HepG2 (cell line): ENCODE data around the gene VPS18. TPM values are rescaled to one million over a fixed set of nuclear protein-coding genes. Genes with fewer than 3 reads are reported as not detected.

Experiments
- ATAC-seq: fragments of 200-7000 bp; cut with Tn5 transposase; 3 replicates; pipeline ENCODE4 v1.9.1; 2020; ENCODE audit warnings: mild to moderate bottlenecking, moderate library complexity
- BruUV-seq: library from RNA; stranded (reverse); fragments of 400-500 nt; replicated peaks from 2 replicates; lab custom pipeline; 2021; lab: Mats Ljungman, UMichigan
- CTCF ChIA-PET: fragments of 300-600 bp; formaldehyde crosslinking; extraction: SDS; loops from one replicate; lab custom pipeline; 2021; ENCODE audit warnings: low total read pairs, inconsistent platforms, low intra/inter-chr PET ratio; lab: Yijun Ruan, JAX
- POLR2A ChIA-PET: fragments of 350-600 bp; sonication (Branson Sonifier 250); formaldehyde crosslinking; loops from one replicate; lab custom pipeline; 2020; ENCODE audit warnings: antibody characterized with exemption, inconsistent platforms; lab: Yijun Ruan, JAX
- DNase-seq: peaks from one replicate; pipeline ENCODE4 v3.0.0-alpha.2; 2015; ENCODE audit warnings: low spot score
- FAIRE-seq: peaks from 3 replicates; lab custom pipeline; 2011; peaks lifted over from hg19 to GRCh38; lab: Jason Lieb, UNC
- H2AFZ ChIP-seq: one replicate; pipeline ENCODE4 v1.6.1; 2011; ENCODE audit warnings: low read length, inconsistent platforms
- H3K27ac ChIP-seq: fragments of 300-600 bp; 3 replicates; pipeline ENCODE4 v1.8.0; 2011; ENCODE audit warnings: mixed run types, mild to moderate bottlenecking, mixed read lengths, low read length, inconsistent platforms; ENCODE audit not compliant: insufficient read depth; ENCODE audit errors: extremely low read length
- H3K27me3 ChIP-seq, 2 experiments: fragments of 200-600 bp in 1 of 2; 2 replicates in 1 of 2; 3 replicates in 1 of 2; pipeline versions ENCODE4 v1.6.0 to v1.8.0; 2011; ENCODE audit warnings: low read length in 2 of 2, mild to moderate bottlenecking in 2 of 2, moderate library complexity in 2 of 2, inconsistent platforms in 1 of 2; ENCODE audit not compliant: insufficient read depth in 2 of 2, control insufficient read depth in 1 of 2
- H3K36me3 ChIP-seq, 2 experiments: fragments of 200-600 bp in 1 of 2; replicated peaks in 1 of 2; 2 replicates in 1 of 2; 3 replicates in 1 of 2; pipeline versions ENCODE4 v1.5.1 to v1.8.0; 2011; ENCODE audit warnings: low read length in 2 of 2, inconsistent platforms in 1 of 2; ENCODE audit not compliant: insufficient read depth in 2 of 2, control insufficient read depth in 1 of 2
- H3K4me1 ChIP-seq: 2 replicates; pipeline ENCODE4 v1.5.1; 2012; ENCODE audit warnings: low read length, inconsistent platforms; ENCODE audit not compliant: insufficient read depth
- H3K4me2 ChIP-seq: 2 replicates; pipeline ENCODE4 v1.6.0; 2011; ENCODE audit warnings: low read depth, low read length, inconsistent platforms
- H3K4me3 ChIP-seq, 3 experiments: fragments of 200-600 bp in 1 of 3; sonication (generic), shearing (Covaris generic) in 1 of 3; replicated peaks in 1 of 3; 2 replicates each; pipeline ENCODE4 v1.5.1; 2011 to 2016; ENCODE audit warnings: low read length in 3 of 3, inconsistent platforms in 2 of 3, low read depth in 2 of 3, mild to moderate bottlenecking in 2 of 3, control low read depth in 1 of 3, mixed read lengths in 1 of 3; ENCODE audit not compliant: insufficient read depth in 1 of 3
- H3K79me2 ChIP-seq: one replicate; pipeline ENCODE4 v1.6.1; 2011; ENCODE audit warnings: low read length, inconsistent platforms; ENCODE audit not compliant: insufficient read depth
- H3K9ac ChIP-seq: 2 replicates; pipeline ENCODE4 v1.6.0; 2011; ENCODE audit warnings: mild to moderate bottlenecking, low read depth, low read length, inconsistent platforms; ENCODE audit not compliant: insufficient read depth
- H3K9me3 ChIP-seq: 2 replicates; pipeline ENCODE4 v1.5.1; 2012; ENCODE audit warnings: mild to moderate bottlenecking, low read length
- H4K20me1 ChIP-seq: 2 replicates; pipeline ENCODE4 v1.6.0; 2011; ENCODE audit warnings: inconsistent platforms, mild to moderate bottlenecking, low read length, moderate library complexity; ENCODE audit not compliant: insufficient read depth
- ADNP ChIP-seq: sonication (generic); formaldehyde crosslinking; IDR thresholded peaks from 2 replicates; pipeline ENCODE4 v1.4.0; 2020; ENCODE audit warnings: missing genetic modification reagents
- ATAD3A ChIP-seq: sonication (generic); formaldehyde crosslinking; IDR thresholded peaks from 2 replicates; pipeline ENCODE4 v1.4.0; 2020; ENCODE audit warnings: missing genetic modification reagents
- ATF1 ChIP-seq: IDR thresholded peaks from 2 replicates; pipeline ENCODE4 v1.6.1; 2016; ENCODE audit warnings: mild to moderate bottlenecking, control low read depth
- DRAP1 ChIP-seq: IDR thresholded peaks from 2 replicates; pipeline ENCODE4 v1.6.1; 2016; ENCODE audit warnings: missing genetic modification reagents, missing compliant biosample characterization
- ELF4 ChIP-seq: sonication (generic); formaldehyde crosslinking; IDR thresholded peaks from 2 replicates; pipeline ENCODE4 v1.5.0; 2020; ENCODE audit warnings: missing genetic modification reagents, mild to moderate bottlenecking, moderate library complexity, borderline replicate concordance
- GFI1 ChIP-seq: sonication (generic); formaldehyde crosslinking; IDR thresholded peaks from 2 replicates; pipeline ENCODE4 v1.5.0; 2020; ENCODE audit warnings: missing genetic modification reagents, mild to moderate bottlenecking, borderline replicate concordance
- HNF4G ChIP-seq, 2 experiments: sonication (generic) in 1 of 2; formaldehyde crosslinking in 1 of 2; IDR thresholded peaks; 2 replicates each; pipeline versions ENCODE4 v1.4.0 to v1.6.1; 2011 to 2020; ENCODE audit warnings: borderline replicate concordance in 2 of 2, low read depth in 2 of 2, mild to moderate bottlenecking in 2 of 2, low read length in 1 of 2, missing genetic modification reagents in 1 of 2, moderate library complexity in 1 of 2
- HOXA3 ChIP-seq: sonication (generic); formaldehyde crosslinking; IDR thresholded peaks from 2 replicates; pipeline ENCODE4 v1.5.0; 2020; ENCODE audit warnings: missing genetic modification reagents
- MLLT10 ChIP-seq: sonication (generic); formaldehyde crosslinking; IDR thresholded peaks from 2 replicates; pipeline ENCODE4 v1.4.0; 2020; ENCODE audit warnings: missing genetic modification reagents
- NFYC ChIP-seq: IDR thresholded peaks from 2 replicates; pipeline ENCODE4 v1.6.1; 2016; ENCODE audit warnings: missing genetic modification reagents, missing compliant biosample characterization
- NR2F6 ChIP-seq, 2 experiments: IDR thresholded peaks; 2 replicates each; pipeline ENCODE4 v1.6.1; 2016; ENCODE audit warnings: antibody characterized with exemption in 1 of 2, mild to moderate bottlenecking in 1 of 2
- XRCC5 ChIP-seq: fragments of 200-400 bp; formaldehyde crosslinking; optimal IDR thresholded peaks from 2 replicates; pipeline ENCODE3; 2017; ENCODE audit warnings: mild to moderate bottlenecking, low read length
- ZBTB37 ChIP-seq: sonication (generic); formaldehyde crosslinking; IDR thresholded peaks from 2 replicates; pipeline ENCODE4 v1.4.0; 2020; ENCODE audit warnings: mild to moderate bottlenecking, missing genetic modification reagents
- ZKSCAN5 ChIP-seq: sonication (generic); formaldehyde crosslinking; IDR thresholded peaks from 2 replicates; pipeline ENCODE4 v1.5.1; 2020; ENCODE audit warnings: mild to moderate bottlenecking, missing genetic modification reagents
- ZNF24 ChIP-seq: fragments of 450-650 bp; IDR thresholded peaks from 2 replicates; pipeline ENCODE4 v1.6.1; 2017; ENCODE audit warnings: antibody characterized with exemption, mild to moderate bottlenecking
- ZNF260 ChIP-seq: sonication (generic); formaldehyde crosslinking; IDR thresholded peaks from 2 replicates; pipeline ENCODE4 v1.4.0; 2020; ENCODE audit warnings: missing genetic modification reagents, low read depth, mild to moderate bottlenecking, borderline replicate concordance
- ZNF772 ChIP-seq: sonication (generic); formaldehyde crosslinking; IDR thresholded peaks from 2 replicates; pipeline ENCODE4 v1.5.0; 2020; ENCODE audit warnings: mild to moderate bottlenecking, missing genetic modification reagents
- WGBS: methylation state at CpG from one replicate; pipeline ENCODE4 v1.1.6; 2017; ENCODE audit warnings: low lambda C conversion rate; 5-methylcytosine and 5-hydroxymethylcytosine counted together
- in situ Hi-C: cut with HindIII; loops from 2 replicates; pipeline ENCODE4 v1.10.0; 2017; ENCODE audit warnings: low pct_unique_long_range_greater_than_20kb; ENCODE audit not compliant: extremely low pct_ligation_motif_present
- intact Hi-C: fragments of 100-400 bp; cut with micrococcal nuclease; formaldehyde crosslinking; loops from one replicate; pipeline ENCODE4 v1.10.0; 2022; ENCODE audit not compliant: unreplicated experiment
- polyA plus RNA-seq, 8 experiments: library from polyadenylated mRNA; depleted of rRNA in 3 of 8; stranded (reverse) in 7 of 8; unstranded in 1 of 8; fragments of >200 nt; fragmentation: Illumina TruSeq in 4 of 8; extraction: Trizol in 4 of 8; gene quantifications; 2 replicates each; pipeline versions ENCODE4 v1.2.1 to v1.2.3, GENCODE V29; 2011 to 2016; ENCODE audit warnings: low read depth in 4 of 8, missing spikeins in 1 of 8, mixed read lengths in 1 of 8; ENCODE audit not compliant: insufficient read depth in 1 of 8
- total RNA-seq, 5 experiments: library from RNA; depleted of rRNA; stranded (reverse); fragments of >200 nt; fragmentation: Illumina TruSeq; extraction: Trizol; gene quantifications; 2 replicates each; pipeline ENCODE4 v1.2.3, GENCODE V29; 2016; ENCODE audit warnings: low read depth in 1 of 5
- TF ChIP-seq, protein P1 (sequence below): sonication (generic); formaldehyde crosslinking; IDR thresholded peaks from 2 replicates; pipeline ENCODE4 v1.5.0; 2020; ENCODE audit warnings: mild to moderate bottlenecking, low read depth, missing genetic modification reagents, borderline replicate concordance
- TF ChIP-seq, protein P2 (sequence below): IDR thresholded peaks from 2 replicates; pipeline ENCODE4 v1.6.1; 2012; ENCODE audit warnings: inconsistent platforms

Gene VPS18
- total and polyA plus RNA-seq, 2 of the 13 experiments (the other 11 are each of a cell fraction or from before 2014, with no cell fraction given): 5.8 to 17.0 TPM

DNA sequence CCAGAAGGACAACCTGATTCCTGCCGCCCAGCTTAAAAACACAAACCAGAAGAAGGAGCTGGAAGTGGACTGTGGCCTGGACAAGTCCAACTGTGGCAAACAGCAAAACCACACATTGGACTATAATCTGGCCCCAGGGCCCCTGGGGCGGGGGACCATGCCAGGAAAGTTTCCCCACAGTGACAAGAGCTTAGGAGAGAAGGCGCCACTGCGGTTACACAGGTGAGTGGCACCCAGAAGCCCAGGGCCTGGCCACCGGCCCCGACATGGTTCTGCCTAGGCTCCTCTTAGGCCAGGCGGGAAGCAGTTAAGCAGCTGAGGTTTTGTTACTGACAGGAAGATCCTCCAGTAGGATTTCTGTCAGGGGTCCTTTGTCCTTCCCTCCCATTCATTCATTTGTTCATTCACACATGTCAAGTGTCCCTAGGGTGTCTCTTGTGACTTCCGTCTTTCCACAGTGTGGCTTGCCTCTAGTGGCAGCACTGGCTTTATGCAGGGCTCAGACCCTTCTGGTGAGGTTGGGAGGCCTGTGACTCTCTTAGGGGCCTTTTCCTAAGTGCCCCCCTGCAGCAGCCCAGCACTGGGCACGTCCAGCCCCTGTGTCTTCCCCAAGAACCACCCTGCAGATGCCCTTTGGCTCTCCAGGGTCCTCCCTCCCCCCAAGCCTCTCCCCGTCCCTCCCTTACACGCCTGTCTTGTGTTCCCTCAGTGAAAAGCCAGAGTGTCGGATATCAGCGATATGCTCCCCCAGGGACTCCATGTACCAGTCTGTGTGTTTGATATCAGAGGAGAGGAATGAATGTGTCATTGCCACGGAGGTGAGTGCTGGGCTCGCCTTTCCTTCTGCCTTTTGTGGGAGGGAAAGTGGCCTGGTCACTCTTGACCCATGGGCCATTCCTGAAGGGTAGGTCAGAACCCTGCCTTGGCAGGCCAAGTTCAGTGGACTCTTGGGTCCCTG is 42.7 kb downstream of the VPS18 start:
- ChIA-PET CTCF (no interaction called here), POLR2A (interaction anchor here (0.9 kb wide), 1 partner anchor 42 kb away, joined by 3 read pairs; no protein-coding TSS in a partner anchor)
- FAIRE-seq (no peak), ATAC-seq (peak; percentile 35), DNase-seq (peak; percentile 50)
- H3K9me3 ChIP-seq: no peaks in the 10 kb centered on the region
- in situ Hi-C loops (no loop called here), intact Hi-C loops (no loop called here)
- peak overlapping the region in 1 of 3 experiments; percentile 18; a peak in 1 of 6 replicates for H3K4me3 ChIP-seq
- peaks cover 79% of the 10 kb centered on the region for H3K4me1 ChIP-seq
- 0 out of 5 replicates have a peak, but pooled peaks cover 0 to 5% of the 10 kb centered on the region in 2 experiments for H3K27me3 ChIP-seq
- H3K9ac ChIP-seq: peak overlapping the region; percentile 1; the same call in 1 of the 2 replicates
- 67% methylated on average over 8 of the region's 15 CpGs for WGBS
- H3K36me3 ChIP-seq: no peaks in the 10 kb centered on the region
- no TSS peak for BruUV-seq
- peak overlapping the region; percentile 39 for H3K27ac ChIP-seq
- no peaks in the 10 kb centered on the region for H4K20me1 ChIP-seq
- peak overlapping the region; percentile 57 for H3K4me2 ChIP-seq
- H2AFZ ChIP-seq: no peak overlapping the region
- no peaks in the 10 kb centered on the region for H3K79me2 ChIP-seq
- TF ChIP-seq ZNF260: no peak
- 0 out of 2 replicates have a peak, but pooled peaks have one; percentile 54 for TF ChIP-seq ZNF24
- TF ChIP-seq ELF4 (CRISPR knock-in tag): 0 out of 2 replicates have a peak, but pooled peaks have one; percentile 27
- peak; percentile 50; the same call in 1 of the 2 replicates for TF ChIP-seq NFYC (CRISPR knock-in tag)
- 0 out of 2 replicates have a peak, but pooled peaks have one; percentile 28 for TF ChIP-seq DRAP1 (CRISPR knock-in tag)
- TF ChIP-seq ZKSCAN5 (CRISPR knock-in tag): 0 out of 2 replicates have a peak, but pooled peaks have one; percentile 49
- peak; percentile 63 for TF ChIP-seq HNF4G (IDR thresholded peaks at IDR 0.05; ENCODE audit: borderline replicate concordance, low read depth, low read length)
- TF ChIP-seq HNF4G (CRISPR knock-in tag; IDR thresholded peaks at IDR 0.05; ENCODE audit: borderline replicate concordance, low read depth): no peak
- TF ChIP-seq, protein P1, sequence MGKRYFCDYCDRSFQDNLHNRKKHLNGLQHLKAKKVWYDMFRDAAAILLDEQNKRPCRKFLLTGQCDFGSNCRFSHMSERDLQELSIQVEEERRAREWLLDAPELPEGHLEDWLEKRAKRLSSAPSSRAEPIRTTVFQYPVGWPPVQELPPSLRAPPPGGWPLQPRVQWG (CRISPR knock-in tag): no peak
- no peak for TF ChIP-seq GFI1
- TF ChIP-seq ZNF772 (CRISPR knock-in tag): 0 out of 2 replicates have a peak, but pooled peaks have one; percentile 48
- no peak for TF ChIP-seq NR2F6 (IDR thresholded peaks at IDR 0.05)
- TF ChIP-seq NR2F6 (CRISPR knock-in tag; IDR thresholded peaks at IDR 0.05): peak; percentile 18; the same call in 1 of the 2 replicates
- peak; percentile 49 for TF ChIP-seq HOXA3 (CRISPR knock-in tag)
- TF ChIP-seq MLLT10 (CRISPR knock-in tag): no peak
- no peak for TF ChIP-seq ATF1
- TF ChIP-seq ADNP: no peak
- TF ChIP-seq ZBTB37 (CRISPR knock-in tag): 0 out of 2 replicates have a peak, but pooled peaks have one; percentile 49
- TF ChIP-seq, protein P2, sequence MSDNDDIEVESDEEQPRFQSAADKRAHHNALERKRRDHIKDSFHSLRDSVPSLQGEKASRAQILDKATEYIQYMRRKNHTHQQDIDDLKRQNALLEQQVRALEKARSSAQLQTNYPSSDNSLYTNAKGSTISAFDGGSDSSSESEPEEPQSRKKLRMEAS: peak; percentile 47; the same call in 1 of the 2 replicates
- no peak for TF ChIP-seq ATAD3A (CRISPR knock-in tag)
- TF ChIP-seq XRCC5: no peak
